GM19328 (cell line): ENCODE results near the gene PTGES.

ENCODE experiments used
- ATAC-seq: cut with Tn5 transposase; IDR thresholded peaks from one replicate; pipeline ENCODE4 v1.9.1; 2021; ENCODE audit warnings: mild to moderate bottlenecking, moderate library complexity; ENCODE audit not compliant: unreplicated experiment

PTGES gene

DNA sequence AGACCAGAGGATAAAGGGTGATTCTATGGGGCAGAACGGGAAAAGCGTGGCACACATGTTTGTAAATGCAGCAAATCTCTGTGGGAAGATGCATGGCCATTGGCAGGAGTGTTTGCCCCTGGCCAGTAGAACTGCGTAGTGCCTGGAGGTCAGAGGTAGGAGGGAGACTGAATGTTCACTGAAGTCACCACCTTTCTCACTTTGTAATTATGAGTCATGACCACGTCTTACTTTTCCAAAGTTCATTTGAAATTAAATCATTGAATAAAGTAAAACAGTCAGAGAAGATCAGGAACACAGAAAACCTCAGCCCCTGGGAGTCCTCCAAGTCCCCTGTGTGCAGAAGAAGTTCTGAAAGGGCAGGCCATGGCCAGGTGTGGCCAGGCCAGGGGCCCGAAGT is 4.6 kb downstream of the PTGES start:
- ATAC-seq: no peak

DNA sequence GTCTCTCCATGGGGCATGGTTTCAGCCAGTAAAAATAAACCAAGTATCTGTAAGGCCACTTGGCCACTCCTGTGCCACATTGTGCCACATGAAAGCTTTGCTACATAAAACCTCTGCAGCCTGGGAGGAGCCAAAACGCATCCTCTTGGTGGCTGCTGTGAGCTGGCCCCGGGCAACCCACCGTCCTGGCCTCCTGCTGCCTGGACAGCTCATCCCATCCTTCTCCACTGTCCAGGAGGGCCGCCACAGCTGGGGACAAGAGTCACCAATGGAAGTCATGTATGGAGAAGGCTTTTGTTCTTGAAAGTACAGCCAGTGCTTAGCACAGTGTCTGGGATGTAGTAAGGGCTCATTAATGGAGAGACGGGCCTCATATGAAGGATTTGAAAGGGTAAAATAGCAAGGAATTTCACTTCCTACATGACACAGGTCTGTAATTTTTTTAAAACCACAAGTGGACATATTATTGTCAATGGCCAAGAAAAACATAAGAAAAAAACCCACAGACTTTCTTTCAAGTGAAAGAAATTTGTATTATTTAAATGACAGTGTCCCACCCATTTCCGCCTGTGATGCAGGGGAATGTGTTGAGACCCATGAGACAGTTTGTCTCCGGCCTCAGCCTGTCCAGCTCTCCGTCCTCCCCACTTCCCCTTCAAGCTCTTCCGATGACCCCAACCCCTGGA is 6.6 kb downstream of the PTGES start:
- ATAC-seq: no peak

GRCh38 chr9:129745200-129745599 is 7.6 kb downstream of the PTGES start:
- no peak for ATAC-seq

GRCh38 chr9:129740666-129741464 is 12.0 kb downstream of the PTGES start:
- no peak for ATAC-seq

- no peak for ATAC-seq
These were observed 12.7 kb downstream of the PTGES start for GRCh38 chr9:129740174-129740573.

GRCh38 chr9:129739432-129739831 is 13.4 kb downstream of the PTGES start:
- no peak for ATAC-seq

DNA sequence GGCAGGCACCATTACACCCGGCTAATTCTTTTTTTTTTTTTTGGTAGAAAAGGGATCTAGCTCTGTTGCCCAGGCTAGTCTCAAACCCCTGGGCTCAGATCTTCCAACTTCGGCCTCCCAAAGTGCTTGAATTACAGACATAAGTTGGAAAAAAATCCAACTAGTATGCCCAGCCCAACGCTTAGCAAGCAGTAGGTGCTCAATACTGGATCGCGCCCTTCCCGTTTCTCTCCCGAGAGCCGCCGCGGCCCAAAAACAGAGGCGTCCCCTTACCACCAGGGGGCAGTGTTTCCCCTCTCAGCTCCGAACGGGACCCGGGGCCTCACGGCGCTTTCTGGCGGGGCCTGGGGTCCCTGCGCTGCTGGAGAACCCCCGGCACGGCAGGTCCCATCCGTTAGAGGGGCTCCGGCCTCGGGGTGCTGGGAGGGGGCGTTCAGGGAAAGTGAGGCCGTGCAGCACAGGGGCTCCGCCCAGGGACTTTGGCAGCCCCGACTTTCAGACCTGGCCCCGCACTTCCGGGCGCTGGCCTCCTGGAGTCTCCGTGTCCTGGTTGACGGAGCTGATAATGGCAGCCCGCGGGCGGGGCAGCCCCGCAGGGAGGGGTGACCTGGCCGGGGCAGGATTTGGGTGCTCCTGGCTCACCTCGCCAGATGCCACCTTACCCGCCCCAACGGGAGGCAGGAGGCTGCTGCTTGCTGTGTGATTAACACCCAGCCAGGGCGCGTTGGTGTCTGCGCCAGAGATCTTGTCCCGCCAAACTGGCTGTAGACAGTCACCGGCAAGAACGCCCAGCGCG is 15.2 kb downstream of the PTGES start:
- ATAC-seq: no peak

DNA sequence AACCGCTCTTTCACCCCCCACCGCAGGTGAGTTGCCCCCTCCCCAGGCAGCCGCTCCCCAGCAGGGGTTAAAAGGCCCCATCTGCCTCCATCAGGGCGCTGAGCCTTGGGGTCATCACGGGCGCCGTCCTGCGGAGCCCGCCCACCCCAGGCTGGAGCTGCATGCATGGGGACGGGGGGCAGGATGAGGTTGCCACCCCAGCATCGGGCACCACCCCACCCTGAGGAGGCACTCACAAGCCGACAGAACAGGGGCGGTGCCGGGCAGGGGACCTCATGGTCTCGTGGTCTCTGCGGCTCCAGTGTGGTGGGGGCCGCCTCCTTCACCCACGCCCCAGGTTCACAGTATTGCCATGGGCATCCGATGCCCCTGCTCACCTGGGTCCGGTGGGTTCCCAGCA is 16.5 kb downstream of the PTGES start:
- no peak for ATAC-seq

DNA sequence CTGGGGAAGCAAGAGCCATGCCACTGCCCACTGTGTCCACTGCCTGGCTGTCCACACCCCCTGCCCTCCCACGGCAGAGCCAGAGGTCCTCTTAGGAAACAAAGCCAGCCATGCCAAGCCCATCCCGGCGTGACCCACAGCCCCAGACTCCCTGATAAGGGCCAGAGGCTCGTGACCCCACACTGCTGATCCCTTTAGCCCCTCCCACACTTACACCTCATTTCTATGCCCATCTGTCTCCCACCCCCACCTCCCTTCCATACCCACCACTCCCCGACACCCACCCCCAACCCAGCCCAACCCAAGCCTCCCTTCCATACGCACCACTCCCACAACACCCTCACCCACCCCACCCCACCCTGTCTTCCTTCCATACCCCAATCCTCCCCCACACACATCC is 17.3 kb downstream of the PTGES start:
- ATAC-seq: no peak

GRCh38 chr9:129733632-129733953 is 19.2 kb downstream of the PTGES start:
- no peak for ATAC-seq

- ATAC-seq: no peak
These were observed 19.8 kb downstream of the PTGES start for GRCh38 chr9:129732946-129733631.

DNA sequence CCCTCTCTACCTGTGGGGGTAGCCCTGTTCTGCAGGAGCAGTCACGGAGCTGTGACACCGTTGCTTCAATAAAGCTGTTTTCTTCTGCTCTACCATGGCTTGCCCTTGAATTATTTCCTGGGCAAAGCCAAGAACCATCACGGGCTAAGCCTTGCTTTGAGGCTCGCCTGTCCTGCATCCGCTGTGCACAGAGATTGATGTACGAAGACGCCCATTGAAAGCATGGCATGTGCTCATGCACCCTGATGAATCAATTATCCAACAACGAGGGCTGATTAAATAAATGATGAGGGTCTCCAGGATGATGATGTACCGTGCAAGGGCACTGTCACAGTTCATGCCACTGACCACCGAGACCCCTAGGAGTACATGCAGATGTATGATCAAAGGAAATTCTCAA is 20.7 kb downstream of the PTGES start:
- no peak for ATAC-seq

GRCh38 chr9:129731477-129732085 is 21.3 kb downstream of the PTGES start:
- ATAC-seq: no peak

- no peak for ATAC-seq
These were observed 24.1 kb downstream of the PTGES start for GRCh38 chr9:129728744-129729143.

DNA sequence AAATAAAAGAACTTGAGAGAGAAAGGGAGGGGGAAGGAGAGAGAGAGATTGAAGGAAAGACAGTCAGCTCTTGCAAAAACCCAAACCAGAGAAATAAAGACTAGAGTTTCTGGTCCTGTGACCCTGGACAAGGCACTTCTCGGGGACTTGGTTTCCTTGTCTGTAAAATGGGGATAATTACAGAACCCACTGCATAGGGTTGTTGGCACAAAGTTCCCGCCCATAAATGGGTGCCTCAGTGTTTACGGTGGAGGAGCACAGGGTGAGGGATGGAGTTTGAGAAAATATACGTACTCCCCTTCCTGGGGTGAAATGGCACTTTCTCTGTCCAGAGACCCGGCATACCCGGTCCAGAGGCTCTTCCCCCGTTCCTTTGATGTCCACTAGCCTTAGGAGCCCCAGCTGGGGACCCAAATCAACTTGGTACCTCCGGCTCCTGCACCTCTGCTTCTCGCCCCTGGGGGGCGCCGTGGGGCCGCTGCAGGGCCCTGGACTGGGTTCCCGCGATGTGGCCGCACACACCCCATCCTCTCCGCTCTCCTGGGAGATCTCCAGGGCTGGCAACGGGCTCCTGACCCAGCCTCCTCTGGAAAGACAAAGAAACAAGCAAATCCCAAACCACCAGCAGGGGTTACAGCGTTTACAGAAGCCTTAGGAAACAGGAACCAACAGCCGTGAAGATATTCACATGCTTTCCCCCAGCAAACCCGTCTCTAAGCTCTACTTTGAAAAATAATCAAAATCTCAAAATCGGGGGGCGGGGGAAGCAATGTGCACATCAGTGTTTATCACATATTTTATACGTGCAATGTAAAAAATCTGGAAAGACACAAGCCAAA is 26.3 kb downstream of the PTGES start:
- ATAC-seq: no peak

GRCh38 chr9:129725795-129726251 is 27.0 kb downstream of the PTGES start:
- no peak for ATAC-seq

DNA sequence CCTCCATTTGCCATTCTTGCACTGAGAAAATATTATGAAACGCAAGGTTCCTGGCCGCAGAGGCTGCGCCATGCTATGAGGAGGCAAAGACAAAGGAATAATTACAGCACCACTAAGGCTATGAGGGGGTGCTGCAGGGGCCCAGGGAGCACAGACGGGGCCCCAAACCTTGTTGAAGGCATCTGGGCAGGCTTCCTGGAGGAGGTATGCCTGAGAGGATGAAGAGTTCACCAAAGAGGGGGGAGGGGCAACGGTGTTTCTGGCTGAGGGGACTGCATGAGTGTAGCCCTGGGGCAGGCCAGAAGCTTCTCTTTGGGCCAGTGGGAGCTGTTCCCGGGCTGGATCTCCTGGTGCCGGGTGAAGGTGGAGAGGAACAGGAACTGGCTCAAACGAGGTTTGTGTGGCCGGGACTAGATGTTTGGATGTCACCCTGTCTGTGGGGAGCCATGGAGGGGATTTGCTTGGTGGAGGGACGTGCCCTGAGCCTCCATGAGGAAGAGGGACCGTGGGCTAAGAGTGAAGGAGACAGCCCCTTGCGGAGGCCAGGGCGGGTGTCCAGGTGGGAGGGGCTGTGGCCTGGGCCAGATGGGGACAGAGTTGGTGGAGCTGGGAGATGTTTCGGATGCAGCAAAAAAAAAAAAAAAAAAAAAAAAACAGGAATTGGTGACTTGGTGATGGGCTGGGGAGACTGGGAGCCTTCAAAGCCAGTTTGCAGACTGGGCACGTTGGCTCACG is 28.2 kb downstream of the PTGES start:
- no peak for ATAC-seq

- ATAC-seq: no peak
These were observed 29.9 kb downstream of the PTGES start for GRCh38 chr9:129722913-129723312.

- ATAC-seq: no peak
These were observed 31.8 kb downstream of the PTGES start for GRCh38 chr9:129720865-129721545.
